ENCODE data around the gene RBBP5.

DNA sequence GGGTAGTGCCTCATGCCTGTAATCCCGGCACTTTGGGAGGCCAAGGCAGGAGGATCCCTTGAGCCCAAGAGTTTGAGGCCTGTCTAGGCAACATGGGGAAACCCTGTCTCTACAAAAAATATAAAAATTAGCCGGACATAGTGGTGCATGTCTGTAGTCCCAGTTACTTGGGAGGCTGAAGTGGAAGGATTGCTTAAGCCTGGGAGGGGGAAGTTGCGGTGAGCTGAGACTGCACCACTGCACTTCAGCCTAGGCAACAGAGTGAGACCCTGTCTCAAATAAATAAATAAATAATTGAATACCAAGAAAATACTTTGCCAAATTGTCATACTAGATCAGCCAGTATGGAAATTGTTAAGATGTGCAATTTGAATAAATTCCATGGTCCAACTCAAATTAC lies 5.9 kb upstream of the RBBP5 start:
- TF ChIP-seq POLR2AphosphoS5 (IDR thresholded peaks at IDR 0.05) = no peak
- TF ChIP-seq, protein P1, sequence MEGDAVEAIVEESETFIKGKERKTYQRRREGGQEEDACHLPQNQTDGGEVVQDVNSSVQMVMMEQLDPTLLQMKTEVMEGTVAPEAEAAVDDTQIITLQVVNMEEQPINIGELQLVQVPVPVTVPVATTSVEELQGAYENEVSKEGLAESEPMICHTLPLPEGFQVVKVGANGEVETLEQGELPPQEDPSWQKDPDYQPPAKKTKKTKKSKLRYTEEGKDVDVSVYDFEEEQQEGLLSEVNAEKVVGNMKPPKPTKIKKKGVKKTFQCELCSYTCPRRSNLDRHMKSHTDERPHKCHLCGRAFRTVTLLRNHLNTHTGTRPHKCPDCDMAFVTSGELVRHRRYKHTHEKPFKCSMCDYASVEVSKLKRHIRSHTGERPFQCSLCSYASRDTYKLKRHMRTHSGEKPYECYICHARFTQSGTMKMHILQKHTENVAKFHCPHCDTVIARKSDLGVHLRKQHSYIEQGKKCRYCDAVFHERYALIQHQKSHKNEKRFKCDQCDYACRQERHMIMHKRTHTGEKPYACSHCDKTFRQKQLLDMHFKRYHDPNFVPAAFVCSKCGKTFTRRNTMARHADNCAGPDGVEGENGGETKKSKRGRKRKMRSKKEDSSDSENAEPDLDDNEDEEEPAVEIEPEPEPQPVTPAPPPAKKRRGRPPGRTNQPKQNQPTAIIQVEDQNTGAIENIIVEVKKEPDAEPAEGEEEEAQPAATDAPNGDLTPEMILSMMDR (IDR thresholded peaks at IDR 0.05 in 8 of 11, conservative IDR thresholded peaks at IDR 0.05 in 3 of 11) = no peak

Measured in spleen (tissue), 7 donors.